ENCODE data around the gene PFKFB3.
A peak's percentile ranks its signal among the peaks of the same experiment; 100 is the strongest.
"Not testable (repeated sequence)": the region's sequence is repeated elsewhere in the genome, so short reads cannot be mapped to it uniquely, and the experiment has no call there.

The PFKFB3 gene
- 96.6 to 2,264 (median 184) reads per million in 17 experiments for total RNA-seq

GRCh38 chr10:6202684-6203330, at the start of gene PFKFB3:
Gene PFKFB3, plus strand, starts transcription at chr10:6202932. Its CDS starts 329 bp downstream, at chr10:6203261.
- peak; percentile 98 to 99 (median 98) for DNase-seq

- DNase-seq = peak in 2 of 4 experiments; percentile 43 to 50
These were observed 48.9 kb upstream of the PFKFB3 start for GRCh38 chr10:6153845-6154244.

- no peak for DNase-seq
These were observed 48.2 kb upstream of the PFKFB3 start for GRCh38 chr10:6154566-6154965.

- no peak for DNase-seq
These were observed 44.5 kb upstream of the PFKFB3 start for GRCh38 chr10:6158276-6158675.

- peak in 2 of 4 experiments; percentile 34 to 66 for DNase-seq
These were observed 40.8 kb upstream of the PFKFB3 start for GRCh38 chr10:6161921-6162320.

GRCh38 chr10:6162589-6163356, 40.0 kb upstream of the PFKFB3 start:
- no peak for DNase-seq

- DNase-seq = peak; percentile 93 to 96 (median 94)
These were observed 39.1 kb upstream of the PFKFB3 start for GRCh38 chr10:6163364-6164270.

- DNase-seq = no peak
These were observed 38.2 kb upstream of the PFKFB3 start for GRCh38 chr10:6164271-6165095.

GRCh38 chr10:6165221-6165725, 37.5 kb upstream of the PFKFB3 start:
- no peak for DNase-seq

- not testable (repeated sequence) for DNase-seq
These were observed 36.8 kb upstream of the PFKFB3 start for GRCh38 chr10:6165933-6166332.

GRCh38 chr10:6167456-6167855, 35.3 kb upstream of the PFKFB3 start:
- DNase-seq = no peak

GRCh38 chr10:6168084-6168483, 34.6 kb upstream of the PFKFB3 start:
- DNase-seq = peak; percentile 65 to 80 (median 73)

GRCh38 chr10:6170638-6171037, 32.1 kb upstream of the PFKFB3 start:
- DNase-seq = no peak

GRCh38 chr10:6171881-6172695, 30.6 kb upstream of the PFKFB3 start:
- peak; percentile 92 to 96 (median 94) for DNase-seq

- peak in 1 of 4 experiments; percentile 48 for DNase-seq
These were observed 29.5 kb upstream of the PFKFB3 start for GRCh38 chr10:6173203-6173602.

- no peak for DNase-seq
These were observed 28.4 kb upstream of the PFKFB3 start for GRCh38 chr10:6174201-6174874.

- no peak for DNase-seq
These were observed 27.2 kb upstream of the PFKFB3 start for GRCh38 chr10:6175329-6176055.

- DNase-seq = peak; percentile 34 to 74 (median 58)
These were observed 26.0 kb upstream of the PFKFB3 start for GRCh38 chr10:6176691-6177231.

- no peak for DNase-seq
These were observed 24.9 kb upstream of the PFKFB3 start for GRCh38 chr10:6177880-6178281.

Data from suppressor macrophage (primary cell).